Stimulated activated CD4-positive, alpha-beta T cell treated with anti-CD3 and anti-CD28 coated beads, Interleukin-15, amount 100 ng/mL, for 48 hours (primary cell): ENCODE measurements around the gene FAM216B.
"Not testable (repeated sequence)": the region's sequence is repeated elsewhere in the genome, so short reads cannot be mapped to it uniquely, and the experiment has no call there.

Experiments
- DNase-seq, 2 donors: peaks; one replicate each; pipeline ENCODE4 v3.0.0-alpha.2; 2020; ENCODE audit warnings: low read depth in 2 of 2

Gene FAM216B

DNA sequence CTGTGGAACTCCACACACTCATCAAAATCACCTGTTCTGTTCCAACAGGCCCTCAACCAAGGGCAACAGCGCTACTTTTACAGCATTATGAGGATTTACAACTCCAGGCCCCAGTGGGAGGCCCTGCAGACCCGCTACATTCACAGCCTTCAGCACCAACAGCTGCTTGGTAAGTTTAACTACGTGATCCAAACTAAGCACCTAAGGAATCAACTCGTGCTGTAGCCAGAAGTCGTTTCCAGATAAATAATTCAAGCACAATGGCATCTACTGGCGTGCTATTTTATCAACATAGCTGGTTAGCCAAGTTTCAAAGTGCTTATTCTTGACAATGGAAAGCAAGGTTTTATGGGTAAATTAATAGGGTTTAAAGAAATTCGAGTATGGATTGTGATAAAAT is 5.3 kb downstream of the FAM216B start:
- no peak for DNase-seq

DNA sequence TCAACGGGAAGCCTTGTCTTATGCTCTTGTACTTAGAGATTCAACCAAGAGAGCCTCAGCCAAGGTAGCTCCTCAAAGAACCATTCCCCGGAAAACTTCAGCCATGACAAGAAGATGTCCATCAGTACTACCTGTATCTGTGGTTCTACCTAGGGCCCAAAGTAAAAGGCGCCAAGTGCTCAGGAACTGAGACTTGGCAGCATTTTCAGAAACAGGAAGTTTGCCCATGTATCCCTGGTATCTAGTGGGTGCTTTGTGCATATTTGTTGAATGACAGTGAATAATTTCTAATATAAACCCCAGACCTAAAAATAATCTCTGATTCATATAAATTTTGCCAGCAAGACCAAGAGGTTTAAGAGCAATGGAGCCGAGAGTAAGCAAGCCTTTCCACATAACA is 7.2 kb downstream of the FAM216B start:
- no peak for DNase-seq

DNA sequence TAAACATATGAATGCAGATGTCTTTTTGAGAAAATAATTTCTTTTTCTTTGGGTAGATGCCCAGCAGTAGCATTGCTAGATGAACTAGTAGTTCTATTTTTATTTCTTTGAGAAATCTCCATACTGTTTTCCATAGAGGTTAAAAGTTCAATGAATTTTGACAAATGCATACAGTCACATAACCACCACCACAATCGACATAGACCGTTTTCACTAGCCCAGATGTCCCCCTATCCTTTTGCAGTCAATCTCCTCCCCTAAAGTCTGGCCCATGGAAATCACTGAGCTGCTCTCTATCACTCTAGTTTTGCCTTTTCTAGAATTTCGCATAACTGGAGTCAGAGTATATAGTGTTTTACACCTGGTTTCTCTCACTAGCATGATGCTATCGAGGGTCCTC is 10.8 kb downstream of the FAM216B start:
- DNase-seq = no peak

GRCh38 chr13:42794577-42795275 is 13.3 kb downstream of the FAM216B start:
- DNase-seq = no peak

DNA sequence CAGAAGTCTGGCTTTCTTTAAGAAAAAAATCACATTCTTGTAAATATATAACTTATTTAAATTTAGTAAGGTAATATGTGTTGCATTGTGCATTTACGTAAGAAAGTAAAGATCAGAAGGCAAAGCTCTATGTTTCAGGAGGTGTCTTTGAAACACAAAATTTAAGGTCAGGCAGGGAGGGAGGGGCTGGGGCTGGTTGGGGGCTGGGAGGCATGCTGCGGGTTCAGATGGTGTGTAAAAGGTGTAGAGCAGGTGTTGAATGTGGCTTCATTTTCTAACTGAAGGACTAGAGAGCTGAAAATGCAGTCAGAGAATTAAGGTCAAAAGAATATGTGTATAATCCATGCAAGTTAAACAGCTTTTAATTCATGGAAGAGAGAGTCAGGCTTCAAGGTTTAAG is 14.3 kb downstream of the FAM216B start:
- DNase-seq = no peak

- no peak for DNase-seq
These were observed 15.5 kb downstream of the FAM216B start for GRCh38 chr13:42796747-42797356.

GRCh38 chr13:42798118-42798517 is 16.7 kb downstream of the FAM216B start:
- no peak for DNase-seq

GRCh38 chr13:42800109-42800643 is 18.8 kb downstream of the FAM216B start:
- DNase-seq = no peak

DNA sequence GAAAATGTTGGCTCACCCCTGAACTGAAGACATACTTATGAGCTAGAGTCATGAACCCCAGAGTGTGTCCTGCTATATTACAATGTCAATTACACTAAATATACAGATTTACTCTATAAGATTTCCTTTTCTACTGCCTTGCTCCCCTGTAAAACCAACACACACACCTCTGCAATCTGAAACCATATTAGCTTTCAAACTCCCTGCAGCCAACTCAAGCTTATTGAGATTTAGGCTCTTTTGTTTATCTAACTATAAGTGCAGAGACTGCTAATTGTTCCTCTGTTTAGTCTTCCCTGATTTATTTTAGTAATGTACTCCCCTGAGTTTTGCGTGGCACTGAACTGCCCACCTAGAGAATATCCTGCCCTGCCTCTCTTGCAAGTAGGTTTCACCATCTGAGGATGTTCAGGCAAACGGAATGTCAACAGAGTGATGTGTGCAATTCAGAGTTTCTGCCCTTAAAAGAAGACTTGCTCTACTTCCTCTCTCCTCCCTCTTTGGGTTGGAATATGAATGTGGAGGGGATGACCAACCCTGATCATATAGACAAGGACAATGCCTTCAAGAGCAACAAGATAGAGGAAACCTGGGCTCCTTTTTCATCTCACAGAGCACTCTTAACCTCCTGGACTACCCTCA is 22.3 kb downstream of the FAM216B start:
- no peak for DNase-seq

DNA sequence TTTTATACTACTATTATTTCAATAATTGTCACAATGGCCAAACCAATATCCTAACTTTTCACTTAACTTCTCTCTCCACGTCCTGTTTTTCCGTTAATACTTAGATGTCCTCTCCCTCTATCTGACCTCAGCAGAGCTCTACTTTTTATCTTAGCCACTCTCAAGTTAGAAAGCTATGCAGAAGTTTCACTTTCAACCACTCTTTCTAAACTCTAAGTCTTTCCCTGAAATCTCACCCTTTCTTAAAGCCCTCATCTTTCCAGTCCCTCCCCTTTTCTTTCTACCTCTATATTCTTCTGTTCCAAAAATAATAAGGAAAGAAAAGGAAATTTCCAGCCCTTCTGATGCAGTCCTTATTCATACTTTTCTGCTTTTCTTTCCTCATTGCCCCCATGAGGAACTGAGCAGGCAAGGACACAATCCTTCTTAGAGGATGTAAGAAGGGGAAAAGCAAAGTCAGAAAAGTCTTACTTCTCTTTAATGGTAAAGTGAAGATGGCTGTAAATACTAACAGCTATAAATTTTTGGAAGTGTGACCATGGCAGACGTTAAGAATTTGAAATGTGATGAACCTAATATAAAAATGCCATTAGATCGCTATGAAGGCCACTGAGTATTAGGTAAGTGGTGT is 23.0 kb downstream of the FAM216B start:
- DNase-seq = no peak

- DNase-seq = no peak
These were observed 25.9 kb downstream of the FAM216B start for GRCh38 chr13:42807241-42807640.

GRCh38 chr13:42807866-42808265 is 26.5 kb downstream of the FAM216B start:
- DNase-seq = no peak

GRCh38 chr13:42808341-42808940 is 27.1 kb downstream of the FAM216B start:
- no peak for DNase-seq

DNA sequence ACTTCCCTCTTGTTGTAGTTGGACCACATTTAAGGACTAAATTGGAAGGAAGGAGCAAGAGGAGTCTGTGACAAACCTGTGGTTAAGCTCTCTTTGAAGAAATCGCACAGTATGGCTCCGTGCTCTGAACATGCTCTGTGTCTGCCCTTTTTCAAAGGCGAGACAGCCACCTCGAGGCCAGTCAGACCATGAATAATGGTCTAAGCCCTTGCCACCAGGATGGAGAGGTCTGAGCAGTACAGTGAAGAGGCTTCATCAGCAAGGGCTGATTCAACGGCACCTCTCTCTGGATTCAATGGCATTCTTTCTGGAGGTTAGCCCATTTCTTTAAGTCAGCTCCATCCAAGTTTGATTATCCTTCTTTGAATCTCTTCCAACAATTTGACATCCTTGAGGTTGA is 30.9 kb downstream of the FAM216B start:
- DNase-seq = no peak

DNA sequence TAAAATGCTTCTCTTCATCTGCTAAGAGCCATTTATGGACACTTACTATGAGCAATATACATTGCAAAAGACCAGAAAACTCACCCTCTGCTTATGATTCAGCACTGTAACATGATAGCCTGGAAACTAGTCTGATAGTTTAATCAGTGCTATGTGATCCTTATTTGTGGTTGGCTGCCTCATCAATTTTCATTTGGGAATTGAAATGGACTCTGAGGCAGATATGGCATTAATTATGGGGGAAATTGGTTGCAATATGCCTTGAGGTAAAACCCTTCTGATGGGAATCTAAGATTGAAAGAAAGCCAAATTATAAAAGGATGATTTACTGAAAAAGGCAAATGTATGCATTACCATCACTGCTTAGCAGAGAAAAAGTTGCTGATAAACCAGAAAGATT is 33.5 kb downstream of the FAM216B start:
- no peak for DNase-seq

GRCh38 chr13:42815681-42816080 is 34.3 kb downstream of the FAM216B start:
- DNase-seq = no peak

DNA sequence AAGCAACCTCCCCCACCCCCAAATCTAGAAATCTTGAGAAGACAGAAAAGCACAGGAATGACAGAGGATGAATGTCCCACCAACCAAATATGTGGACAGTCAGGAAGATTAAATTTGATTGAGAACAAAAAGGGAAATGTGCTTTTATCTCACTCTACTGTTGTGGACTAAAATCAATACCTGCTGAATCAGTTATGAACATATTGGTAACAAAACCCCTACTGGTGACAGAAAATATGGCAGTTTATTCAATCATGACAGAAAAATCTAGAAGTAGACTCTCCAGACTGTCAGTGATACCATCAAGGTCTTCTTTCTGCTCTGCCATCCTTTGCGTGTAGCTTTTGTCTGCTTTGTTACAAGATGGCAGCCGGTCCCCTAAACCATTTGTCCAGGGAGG is 35.2 kb downstream of the FAM216B start:
- DNase-seq = no peak

DNA sequence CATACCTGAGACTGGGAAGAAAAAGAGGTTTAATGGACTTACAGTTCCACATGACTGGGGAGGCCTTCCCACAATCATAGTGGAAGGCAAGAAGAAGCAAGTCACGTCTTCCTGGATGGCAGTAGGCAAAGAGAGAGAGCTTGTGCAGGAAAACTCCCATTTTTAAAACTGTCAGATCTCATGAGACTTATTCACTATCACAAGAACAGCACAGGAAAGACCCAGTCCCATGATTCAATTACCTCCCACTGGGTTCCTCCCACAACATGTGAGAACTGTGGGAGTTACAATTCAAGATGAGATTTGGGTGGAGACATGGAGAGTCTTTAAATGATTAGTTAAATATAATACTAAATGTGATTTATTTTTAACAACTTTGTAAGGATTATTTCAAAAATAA is 38.3 kb downstream of the FAM216B start:
- not testable (repeated sequence) for DNase-seq

DNA sequence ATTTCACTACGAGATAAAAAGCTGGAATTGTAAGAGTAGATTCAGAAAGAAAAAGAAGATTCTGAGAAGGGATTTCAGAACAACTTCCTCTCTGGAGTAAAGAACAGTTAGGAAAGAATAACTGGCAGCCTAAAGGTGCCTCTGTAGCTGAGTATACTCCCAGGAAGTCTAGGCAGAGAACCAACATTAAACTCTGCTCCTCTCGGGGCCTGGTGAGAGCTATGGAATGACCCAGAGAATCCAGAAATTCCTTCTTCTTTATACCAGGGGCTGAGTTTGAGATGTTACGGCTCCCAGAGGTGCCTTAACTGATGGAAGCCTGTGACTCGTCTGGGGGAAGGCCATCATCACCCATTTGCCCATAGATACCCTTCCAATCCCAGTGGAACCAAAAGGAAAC is 39.1 kb downstream of the FAM216B start:
- DNase-seq = no peak

- no peak for DNase-seq
These were observed 40.1 kb downstream of the FAM216B start for GRCh38 chr13:42821437-42821836.

DNA sequence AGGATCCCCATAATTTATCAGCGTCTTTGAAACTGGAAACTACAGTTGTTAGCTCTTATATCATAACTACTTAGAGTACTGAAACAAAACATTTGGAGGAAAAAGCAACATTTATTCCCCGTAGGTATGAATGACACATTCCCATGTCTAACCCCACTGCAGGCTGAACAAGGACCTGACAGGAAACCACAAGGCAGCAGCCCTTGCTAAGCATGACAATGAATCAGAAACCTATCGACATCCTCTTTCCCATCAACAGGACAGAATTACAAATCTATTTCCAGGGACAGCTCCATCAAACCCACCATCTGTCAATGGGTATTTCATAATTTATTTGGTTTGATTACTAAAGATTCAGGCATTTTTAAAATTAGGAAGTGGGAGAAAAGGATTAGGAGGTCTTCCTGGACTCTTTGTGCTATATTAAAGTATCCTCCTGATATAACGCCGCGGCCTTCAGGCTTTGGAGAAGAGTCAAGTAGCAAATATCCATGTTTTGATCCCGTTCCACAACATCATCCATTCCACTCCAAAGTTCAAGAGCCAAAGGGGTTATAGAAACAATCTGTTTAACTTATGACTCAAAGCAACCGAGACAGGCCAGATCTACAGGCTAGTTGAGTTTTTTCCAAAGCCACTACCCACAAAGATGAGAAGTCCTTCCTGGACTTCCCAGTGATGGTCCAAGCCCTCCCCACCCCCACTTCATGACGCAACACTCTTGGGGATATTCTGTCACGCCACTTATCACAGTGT is 51.1 kb downstream of the FAM216B start:
- no peak for DNase-seq
